ENCODE data around the gene NFIA.

NFIA gene

GRCh38 chr1:61253912-61254633 lies 171.7 kb downstream of the NFIA start:
- no peak overlapping the region for H2AFZ ChIP-seq (ENCODE audit: low read length)
- no peak overlapping the region for H3K27ac ChIP-seq (ENCODE audit: low read length)
- no peak overlapping the region for H3K4me3 ChIP-seq (ENCODE audit: low read length)
- H3K27me3 ChIP-seq (replicated peaks; ENCODE audit: insufficient read depth, low read length), result no peaks in the 10 kb centered on the region
- no peaks in the 10 kb centered on the region for H3K79me2 ChIP-seq (ENCODE audit: low read length)
- no peaks in the 10 kb centered on the region for H3K9me3 ChIP-seq (replicated peaks; ENCODE audit: insufficient read depth, low read length)
- no peak for TF ChIP-seq CTCF (IDR thresholded peaks at IDR 0.05; ENCODE audit: low read length)
- TF ChIP-seq EZH2 (optimal IDR thresholded peaks at IDR 0.05; ENCODE audit: low read depth, low read length), result no peak
- no peak for TF ChIP-seq EZH2phosphoT487 (IDR thresholded peaks at IDR 0.05; ENCODE audit: low read length)
- H3K9ac ChIP-seq (ENCODE audit: low read length), result no peak overlapping the region
- no peaks in the 10 kb centered on the region for H4K20me1 ChIP-seq (ENCODE audit: insufficient read depth, low read length)
- peaks cover 9% of the 10 kb centered on the region; the same call in 1 of the 2 replicates for H3K4me1 ChIP-seq (ENCODE audit: low read length)
- H3F3A ChIP-seq (ENCODE audit: insufficient read depth, low read length), result no peaks in the 10 kb centered on the region
- no peaks in the 10 kb centered on the region for H3K9me2 ChIP-seq (replicated peaks; ENCODE audit: insufficient read depth, low read length)
- no peak for DNase-seq
- no peak overlapping the region for H3K4me2 ChIP-seq (ENCODE audit: low read depth, low read length)
- no peaks in the 10 kb centered on the region for H3K36me3 ChIP-seq (replicated peaks; ENCODE audit: insufficient read depth, low read length)

GRCh38 chr1:61254634-61255357 lies 172.4 kb downstream of the NFIA start:
- H3F3A ChIP-seq (ENCODE audit: insufficient read depth, low read length), result no peaks in the 10 kb centered on the region
- H3K4me3 ChIP-seq (ENCODE audit: low read length), result no peak overlapping the region
- no peaks in the 10 kb centered on the region for H3K79me2 ChIP-seq (ENCODE audit: low read length)
- no peak overlapping the region for H3K4me2 ChIP-seq (ENCODE audit: low read depth, low read length)
- no peak overlapping the region for H3K27ac ChIP-seq (ENCODE audit: low read length)
- TF ChIP-seq CTCF (IDR thresholded peaks at IDR 0.05; ENCODE audit: low read length) (no peak), EZH2 (optimal IDR thresholded peaks at IDR 0.05; ENCODE audit: low read depth, low read length) (no peak), EZH2phosphoT487 (IDR thresholded peaks at IDR 0.05; ENCODE audit: low read length) (no peak)
- H2AFZ ChIP-seq (ENCODE audit: low read length), result no peak overlapping the region
- no peaks in the 10 kb centered on the region for H3K36me3 ChIP-seq (replicated peaks; ENCODE audit: insufficient read depth, low read length)
- H4K20me1 ChIP-seq (ENCODE audit: insufficient read depth, low read length), result no peaks in the 10 kb centered on the region
- H3K9me3 ChIP-seq (replicated peaks; ENCODE audit: insufficient read depth, low read length), result no peaks in the 10 kb centered on the region
- no peak overlapping the region for H3K9ac ChIP-seq (ENCODE audit: low read length)
- no peak for DNase-seq
- H3K27me3 ChIP-seq (replicated peaks; ENCODE audit: insufficient read depth, low read length), result no peaks in the 10 kb centered on the region
- H3K9me2 ChIP-seq (replicated peaks; ENCODE audit: insufficient read depth, low read length), result no peaks in the 10 kb centered on the region
- peaks cover 9% of the 10 kb centered on the region; the same call in 1 of the 2 replicates for H3K4me1 ChIP-seq (ENCODE audit: low read length)

- Histone ChIP-seq H3K27ac (ENCODE audit: low read length) (no peak overlapping the region), H3K9ac (ENCODE audit: low read length) (no peak overlapping the region), H2AFZ (ENCODE audit: low read length) (no peak overlapping the region), H3K36me3 (replicated peaks; ENCODE audit: insufficient read depth, low read length) (no peaks in the 10 kb centered on the region), H3K4me1 (ENCODE audit: low read length) (peaks cover 9% of the 10 kb centered on the region; the same call in 1 of the 2 replicates), H3F3A (ENCODE audit: insufficient read depth, low read length) (no peaks in the 10 kb centered on the region), H3K27me3 (replicated peaks; ENCODE audit: insufficient read depth, low read length) (no peaks in the 10 kb centered on the region), H3K4me2 (ENCODE audit: low read depth, low read length) (no peak overlapping the region), H3K9me3 (replicated peaks; ENCODE audit: insufficient read depth, low read length) (no peaks in the 10 kb centered on the region), H3K9me2 (replicated peaks; ENCODE audit: insufficient read depth, low read length) (no peaks in the 10 kb centered on the region), H3K4me3 (ENCODE audit: low read length) (no peak overlapping the region), H3K79me2 (ENCODE audit: low read length) (no peaks in the 10 kb centered on the region), H4K20me1 (ENCODE audit: insufficient read depth, low read length) (no peaks in the 10 kb centered on the region)
- TF ChIP-seq EZH2phosphoT487 (IDR thresholded peaks at IDR 0.05; ENCODE audit: low read length) (no peak), EZH2 (optimal IDR thresholded peaks at IDR 0.05; ENCODE audit: low read depth, low read length) (no peak), CTCF (IDR thresholded peaks at IDR 0.05; ENCODE audit: low read length) (no peak)
- DNase-seq, result no peak
Measured at GRCh38 chr1:61255358-61255703, 173.0 kb downstream of the NFIA start.
